K562 (cell line): ENCODE measurements around the gene TLE3. TPM values are rescaled to one million over a fixed set of nuclear protein-coding genes. Genes with fewer than 3 reads are reported as not detected.

Source experiments
- ATAC-seq: fragments of 200-7000 bp; cut with Tn5 transposase; 3 replicates; pipeline ENCODE4 v1.9.1; 2020; ENCODE audit warnings: moderate library complexity
- BruUV-seq: library from RNA; stranded (reverse); fragments of 400-500 nt; replicated peaks from 2 replicates; lab custom pipeline; 2021; lab: Mats Ljungman, UMichigan
- CTCF ChIA-PET: fragments of 300-600 bp; formaldehyde crosslinking; extraction: SDS; loops from one replicate; lab custom pipeline; 2021; ENCODE audit warnings: low intra/inter-chr PET ratio; lab: Yijun Ruan, JAX
- POLR2A ChIA-PET: fragments of 300-600, 350-650 bp; sonication (Branson Sonifier 250); formaldehyde crosslinking; extraction: SDS; loops from one replicate; lab custom pipeline; 2021; ENCODE audit warnings: antibody characterized with exemption, inconsistent platforms; lab: Yijun Ruan, JAX
- DNase-seq, 4 experiments: peaks; one replicate each; pipeline versions ENCODE4 v3.0.0 to v3.0.0-alpha.2; 2011 to 2018; ENCODE audit warnings: low spot score in 3 of 4, mixed read lengths in 3 of 4; ENCODE audit errors: extremely low read depth in 1 of 4
- FAIRE-seq: peaks from 2 replicates; lab custom pipeline; 2011; peaks lifted over from hg19 to GRCh38; lab: Jason Lieb, UNC
- H2AFZ ChIP-seq: 2 replicates; pipeline ENCODE4 v1.6.0; 2011; ENCODE audit warnings: low read depth, low read length, control low read depth, inconsistent platforms
- H3K27ac ChIP-seq: fragments of 200-600 bp; 3 replicates; pipeline ENCODE4 v1.8.0; 2011; ENCODE audit warnings: low read depth, mild to moderate bottlenecking, control low read depth, inconsistent platforms, low read length, moderate library complexity, mixed read lengths; ENCODE audit errors: extremely low read depth
- H3K27me3 ChIP-seq, 2 experiments: fragments of 300-600 bp in 1 of 2; 2 replicates in 1 of 2; 3 replicates in 1 of 2; pipeline versions ENCODE4 v1.6.0 to v1.8.0; 2011; ENCODE audit warnings: inconsistent platforms in 2 of 2, low read length in 2 of 2, mild to moderate bottlenecking in 1 of 2, mixed read lengths in 1 of 2, moderate library complexity in 1 of 2; ENCODE audit not compliant: control insufficient read depth in 2 of 2, insufficient read depth in 2 of 2
- H3K36me3 ChIP-seq: fragments of 300-600 bp; 3 replicates; pipeline ENCODE4 v1.8.0; 2011; ENCODE audit warnings: mild to moderate bottlenecking, low read length, inconsistent platforms; ENCODE audit not compliant: control insufficient read depth, insufficient read depth
- H3K4me1 ChIP-seq, 2 experiments: fragments of 200-600 bp in 1 of 2; replicated peaks in 1 of 2; 2 replicates in 1 of 2; 3 replicates in 1 of 2; pipeline versions ENCODE4 v1.5.1 to v1.8.0; 2011; ENCODE audit warnings: inconsistent platforms in 2 of 2, low read length in 2 of 2, mild to moderate bottlenecking in 1 of 2, mixed read lengths in 1 of 2, moderate library complexity in 1 of 2; ENCODE audit not compliant: control insufficient read depth in 2 of 2, insufficient read depth in 2 of 2
- H3K4me2 ChIP-seq: 2 replicates; pipeline ENCODE4 v1.6.1; 2011; ENCODE audit warnings: low read length, control low read depth, inconsistent platforms, mixed read lengths; ENCODE audit not compliant: insufficient read depth
- H3K4me3 ChIP-seq: fragments of 200-600 bp; sonication (generic), shearing (Covaris generic); 2 replicates; pipeline ENCODE4 v1.5.1; 2016; ENCODE audit warnings: control low read depth, inconsistent platforms
- H3K79me2 ChIP-seq: fragments of 200-600 bp; 3 replicates; pipeline ENCODE4 v1.8.0; 2011; ENCODE audit warnings: low read length, inconsistent platforms; ENCODE audit not compliant: control insufficient read depth, insufficient read depth
- H3K9ac ChIP-seq, 2 experiments: 2 replicates each; pipeline versions ENCODE4 v1.6.0 to v1.6.1; 2011; ENCODE audit warnings: low read depth in 2 of 2, low read length in 2 of 2, control low read depth in 1 of 2, inconsistent platforms in 1 of 2, mild to moderate bottlenecking in 1 of 2, mixed read lengths in 1 of 2; ENCODE audit not compliant: insufficient read depth in 1 of 2
- H3K9me1 ChIP-seq: one replicate; pipeline ENCODE4 v1.6.0; 2011; ENCODE audit warnings: inconsistent platforms, mild to moderate bottlenecking, low read length, moderate library complexity; ENCODE audit not compliant: control insufficient read depth, insufficient read depth
- H3K9me3 ChIP-seq: replicated peaks from 2 replicates; pipeline ENCODE4 v1.5.1; 2011; ENCODE audit warnings: low read depth, low read length, inconsistent platforms; ENCODE audit not compliant: control insufficient read depth, insufficient read depth
- H4K20me1 ChIP-seq: replicated peaks from 2 replicates; pipeline ENCODE4 v1.6.1; 2011; ENCODE audit warnings: low read length, inconsistent platforms, mixed read lengths; ENCODE audit not compliant: control insufficient read depth, insufficient read depth
- NR1H2 ChIP-seq: sonication (generic); formaldehyde crosslinking; IDR thresholded peaks from 2 replicates; pipeline ENCODE4 v1.4.0; 2020; ENCODE audit warnings: mild to moderate bottlenecking, missing genetic modification reagents
- RFX5 ChIP-seq: IDR thresholded peaks from 2 replicates; pipeline ENCODE4 v1.6.1; 2011; ENCODE audit warnings: low read depth, mild to moderate bottlenecking, improper control_type of control experiment, low read length
- SMAD2 ChIP-seq: fragments of 150-350 bp; IDR thresholded peaks from 2 replicates; pipeline ENCODE4 v1.6.1; 2014; ENCODE audit warnings: low read depth, mild to moderate bottlenecking, low read length
- STAT6 ChIP-seq: sonication (generic); formaldehyde crosslinking; IDR thresholded peaks from 2 replicates; pipeline ENCODE4 v1.8.1; 2023; ENCODE audit warnings: mild to moderate bottlenecking, missing genetic modification reagents
- ZNF740 ChIP-seq, 3 experiments: fragments of 200-800 bp in 1 of 3; sonication (Bioruptor generic) in 1 of 3; sonication (generic) in 1 of 3; formaldehyde crosslinking in 1 of 3; IDR thresholded peaks; 2 replicates each; pipeline versions ENCODE4 v1.6.1 to v1.8.0; 2016 to 2022; ENCODE audit warnings: mild to moderate bottlenecking in 2 of 3, missing compliant biosample characterization in 2 of 3, missing genetic modification characterization in 2 of 3, missing genetic modification reagents in 1 of 3
- WGBS: fragments of 100-300 bp; shearing (Covaris generic); methylation state at CpG from one replicate; pipeline ENCODE4 v1.1.6; 2016; ENCODE audit warnings: low coverage, mixed read lengths; ENCODE audit not compliant: insufficient coverage; ENCODE audit errors: missing lambda C conversion rate; 5-methylcytosine and 5-hydroxymethylcytosine counted together
- in situ Hi-C: fragments of 300-500 bp; cut with MboI; formaldehyde crosslinking; loops from 4 replicates; pipeline ENCODE4 v1.15.0; 2018; ENCODE audit warnings: inconsistent platforms, mixed read lengths
- intact Hi-C: fragments of 100-400 bp; cut with micrococcal nuclease; formaldehyde crosslinking; loops from 2 replicates; pipeline ENCODE4 v1.14.2; 2022
- polyA plus RNA-seq, 8 experiments: library from polyadenylated mRNA; depleted of rRNA in 4 of 8; stranded (reverse) in 5 of 8; unstranded in 3 of 8; fragments of >200 nt; fragmentation: Nextera tagmentation in 2 of 8; fragmentation: Illumina TruSeq in 1 of 8; extraction: Ambion mirVana in 2 of 8; extraction: Trizol in 1 of 8; gene quantifications; 2 replicates each; pipeline versions ENCODE4 v1.2.1 to v1.2.3, GENCODE V29; 2011 to 2014; ENCODE audit warnings: inconsistent platforms in 1 of 8, missing spikeins in 1 of 8
- total RNA-seq, 7 experiments: library from RNA; depleted of rRNA in 6 of 7; stranded (reverse); fragments of >200 nt in 6 of 7; fragmentation: Illumina TruSeq in 2 of 7; extraction: Trizol in 2 of 7; gene quantifications; 2 replicates each; pipeline versions ENCODE4 v1.2.1 to v1.2.3, GENCODE V29; 2011 to 2021; ENCODE audit warnings: low replicate concordance in 1 of 7
- TF ChIP-seq, protein P1 (sequence below): fragments of 450-650 bp; IDR thresholded peaks from 2 replicates; pipeline ENCODE4 v1.6.1; 2017; ENCODE audit warnings: mild to moderate bottlenecking, moderate library complexity
- TF ChIP-seq, protein P2 (sequence below): fragments of 450-650 bp; IDR thresholded peaks from 2 replicates; pipeline ENCODE4 v1.6.1; 2016; ENCODE audit warnings: mild to moderate bottlenecking

Gene TLE3
- total and polyA plus RNA-seq, 9 of the 15 experiments (the other 6 are each of a cell fraction or from before 2014, with no cell fraction given): 1.5 to 84.2 (median 14.1) TPM

DNA sequence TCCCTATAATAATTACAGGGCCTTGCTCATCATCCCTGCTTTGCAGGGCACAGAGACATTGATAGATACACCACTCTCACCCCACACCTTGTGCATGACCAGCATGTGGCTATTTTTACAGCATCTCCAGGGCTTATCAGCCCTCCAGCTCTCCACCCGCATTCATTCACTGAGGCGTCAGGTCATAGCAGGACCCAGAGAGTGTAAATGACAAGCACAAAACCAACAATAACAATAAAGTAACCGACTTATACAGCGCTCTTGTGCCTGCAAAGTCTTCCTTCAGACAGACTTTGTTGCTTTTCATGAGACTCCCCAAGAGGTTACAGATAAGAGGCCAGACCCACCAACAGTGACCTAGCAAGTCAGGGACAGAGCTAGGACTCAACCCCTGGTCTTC, 80.7 kb downstream of the TLE3 start:
- no peak overlapping the region for H2AFZ ChIP-seq
- ATAC-seq (no peak), DNase-seq (no peak), FAIRE-seq (no peak)
- H3K36me3 ChIP-seq: no peaks in the 10 kb centered on the region
- H3K27me3 ChIP-seq: peaks cover 20 to 44% of the 10 kb centered on the region in 2 experiments
- H3K27ac ChIP-seq: no peak overlapping the region
- in situ Hi-C loops: no loop called here
- H3K79me2 ChIP-seq: no peaks in the 10 kb centered on the region
- H3K9me1 ChIP-seq: no peaks in the 10 kb centered on the region
- WGBS: 0% methylated on average over 4 of the region's 4 CpGs
- no peak overlapping the region for H3K4me2 ChIP-seq
- BruUV-seq: no TSS peak
- CTCF ChIA-PET: no interaction called here
- no peak overlapping the region for H3K9ac ChIP-seq
- no peaks in the 10 kb centered on the region for H3K9me3 ChIP-seq
- no peak overlapping the region for H3K4me3 ChIP-seq
- no peaks in the 10 kb centered on the region for H4K20me1 ChIP-seq
- no peaks in the 10 kb centered on the region for H3K4me1 ChIP-seq
- TF ChIP-seq SMAD2: no peak
- intact Hi-C loops: no loop called here
- POLR2A ChIA-PET: no interaction called here

- Histone ChIP-seq H4K20me1 (no peaks in the 10 kb centered on the region), H3K9ac (no peak overlapping the region), H3K27ac (no peak overlapping the region), H3K4me2 (no peak overlapping the region), H3K4me3 (no peak overlapping the region), H3K36me3 (no peaks in the 10 kb centered on the region), H2AFZ (no peak overlapping the region), H3K27me3 (peaks cover 23 to 49% of the 10 kb centered on the region in 2 experiments), H3K79me2 (no peaks in the 10 kb centered on the region), H3K9me1 (no peaks in the 10 kb centered on the region), H3K9me3 (no peaks in the 10 kb centered on the region), H3K4me1 (no peaks in the 10 kb centered on the region)
- in situ Hi-C loops: no loop called here
- TF ChIP-seq, protein P1, sequence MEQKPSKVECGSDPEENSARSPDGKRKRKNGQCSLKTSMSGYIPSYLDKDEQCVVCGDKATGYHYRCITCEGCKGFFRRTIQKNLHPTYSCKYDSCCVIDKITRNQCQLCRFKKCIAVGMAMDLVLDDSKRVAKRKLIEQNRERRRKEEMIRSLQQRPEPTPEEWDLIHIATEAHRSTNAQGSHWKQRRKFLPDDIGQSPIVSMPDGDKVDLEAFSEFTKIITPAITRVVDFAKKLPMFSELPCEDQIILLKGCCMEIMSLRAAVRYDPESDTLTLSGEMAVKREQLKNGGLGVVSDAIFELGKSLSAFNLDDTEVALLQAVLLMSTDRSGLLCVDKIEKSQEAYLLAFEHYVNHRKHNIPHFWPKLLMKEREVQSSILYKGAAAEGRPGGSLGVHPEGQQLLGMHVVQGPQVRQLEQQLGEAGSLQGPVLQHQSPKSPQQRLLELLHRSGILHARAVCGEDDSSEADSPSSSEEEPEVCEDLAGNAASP: no peak
- TF ChIP-seq RFX5 (no peak), ZNF740 (CRISPR knock-in tag; IDR thresholded peaks at IDR 0.05) (no peak), ZNF740 (tag; IDR thresholded peaks at IDR 0.05) (no peak), NR1H2 (no peak), STAT6 (CRISPR knock-in tag) (no peak)
- TF ChIP-seq, protein P2, sequence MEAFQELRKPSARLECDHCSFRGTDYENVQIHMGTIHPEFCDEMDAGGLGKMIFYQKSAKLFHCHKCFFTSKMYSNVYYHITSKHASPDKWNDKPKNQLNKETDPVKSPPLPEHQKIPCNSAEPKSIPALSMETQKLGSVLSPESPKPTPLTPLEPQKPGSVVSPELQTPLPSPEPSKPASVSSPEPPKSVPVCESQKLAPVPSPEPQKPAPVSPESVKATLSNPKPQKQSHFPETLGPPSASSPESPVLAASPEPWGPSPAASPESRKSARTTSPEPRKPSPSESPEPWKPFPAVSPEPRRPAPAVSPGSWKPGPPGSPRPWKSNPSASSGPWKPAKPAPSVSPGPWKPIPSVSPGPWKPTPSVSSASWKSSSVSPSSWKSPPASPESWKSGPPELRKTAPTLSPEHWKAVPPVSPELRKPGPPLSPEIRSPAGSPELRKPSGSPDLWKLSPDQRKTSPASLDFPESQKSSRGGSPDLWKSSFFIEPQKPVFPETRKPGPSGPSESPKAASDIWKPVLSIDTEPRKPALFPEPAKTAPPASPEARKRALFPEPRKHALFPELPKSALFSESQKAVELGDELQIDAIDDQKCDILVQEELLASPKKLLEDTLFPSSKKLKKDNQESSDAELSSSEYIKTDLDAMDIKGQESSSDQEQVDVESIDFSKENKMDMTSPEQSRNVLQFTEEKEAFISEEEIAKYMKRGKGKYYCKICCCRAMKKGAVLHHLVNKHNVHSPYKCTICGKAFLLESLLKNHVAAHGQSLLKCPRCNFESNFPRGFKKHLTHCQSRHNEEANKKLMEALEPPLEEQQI: no peak
- ATAC-seq (no peak), DNase-seq (no peak), FAIRE-seq (no peak)
- CTCF ChIA-PET: no interaction called here
- BruUV-seq: no TSS peak
- intact Hi-C loops: no loop called here
- POLR2A ChIA-PET: no interaction called here
- 3% methylated on average over 6 of the region's 6 CpGs for WGBS
These were observed 81.2 kb downstream of the TLE3 start for GRCh38 chr15:70016511-70016994.
